Vagina (tissue), 2 donors: Measurements from ENCODE around the gene APAF1.

Experiments used
- POLR2A ChIP-seq, 2 donors: fragments of 450-650 bp; IDR thresholded peaks; one replicate each; pipeline ENCODE4 v1.6.1; 2017; ENCODE audit warnings: antibody characterized with exemption in 2 of 2, mild to moderate bottlenecking in 2 of 2, moderate library complexity in 2 of 2
- POLR2AphosphoS5 ChIP-seq, 2 donors: sonication (generic); formaldehyde crosslinking; IDR thresholded peaks; one replicate each; pipeline ENCODE4 v1.9.0; 2017; ENCODE audit warnings: antibody characterized with exemption in 2 of 2, mild to moderate bottlenecking in 2 of 2, low read depth in 1 of 2; ENCODE audit not compliant: insufficient read depth in 1 of 2

DNA sequence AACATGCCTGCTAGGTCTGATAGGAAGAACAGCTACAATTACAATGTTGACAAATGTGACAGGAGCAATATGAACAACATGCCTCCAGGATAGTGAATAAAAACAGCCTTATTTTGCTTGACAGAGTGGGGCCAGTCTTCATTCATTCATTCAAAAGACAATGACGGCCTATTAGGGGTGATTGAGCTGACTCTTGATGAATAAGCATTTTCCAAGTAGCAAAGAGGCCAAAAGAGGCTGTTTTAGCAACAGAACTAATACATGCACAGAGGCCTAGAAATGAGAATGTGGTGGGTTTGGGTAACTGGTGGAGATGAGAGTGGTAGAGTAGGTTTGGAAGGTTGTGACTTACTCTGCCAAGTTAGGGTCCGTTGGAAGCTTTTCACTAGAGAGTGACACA, 138.3 kb downstream of the APAF1 start:
- no peak for TF ChIP-seq POLR2A (IDR thresholded peaks at IDR 0.05)
- TF ChIP-seq POLR2AphosphoS5 (IDR thresholded peaks at IDR 0.05; ENCODE audit: insufficient read depth in 1 of 2, low read depth in 1 of 2) = no peak
